A549 (cell line): ENCODE measurements around the gene CYP24A1.

Experiments
- CTCF ChIP-seq: fragments of >200 bp; sonication (Bioruptor Twin); formaldehyde crosslinking; IDR thresholded peaks from 3 replicates; pipeline ENCODE4 v1.5.1; 2016
- EHMT2 ChIP-seq: fragments of 200-600 bp; sonication (generic); IDR thresholded peaks from 2 replicates; pipeline ENCODE4 v1.6.1; 2016; ENCODE audit warnings: antibody characterized with exemption, low read depth, mild to moderate bottlenecking, moderate library complexity
- FOSL2 ChIP-seq, 2 experiments: fragments of 450-650 bp in 1 of 2; fragments of >200 bp in 1 of 2; sonication (Bioruptor Twin) in 1 of 2; formaldehyde crosslinking; IDR thresholded peaks; 2 replicates each; pipeline versions ENCODE4 v1.5.0 to v1.6.1; 2016 to 2020; ENCODE audit warnings: mild to moderate bottlenecking in 1 of 2, moderate library complexity in 1 of 2
- HOXA7 ChIP-seq: fragments of 250-450 bp; sonication (Bioruptor Pico); IDR thresholded peaks from 2 replicates; pipeline ENCODE4 v1.5.0; 2020; ENCODE audit warnings: mild to moderate bottlenecking, moderate library complexity
- MAX ChIP-seq: IDR thresholded peaks from 2 replicates; pipeline ENCODE4 v1.6.1; 2012

GRCh38 chr20:54212226-54212625 lies 38.4 kb upstream of the CYP24A1 start:
- TF ChIP-seq EHMT2 (no peak), HOXA7 (CRISPR knock-in tag) (no peak), CTCF (no peak), FOSL2 (IDR thresholded peaks at IDR 0.05) (no peak), FOSL2 (CRISPR knock-in tag; IDR thresholded peaks at IDR 0.05) (no peak), MAX (no peak)
